Heart left ventricle (tissue), 16 donors: Measurements from ENCODE around the gene STX11. TPM values are rescaled to one million over a fixed set of nuclear protein-coding genes. Genes with fewer than 3 reads are reported as not detected.

ENCODE experiments used
- ATAC-seq, 4 donors: fragments of 200-7000 bp; cut with Tn5 transposase; one replicate each; pipeline ENCODE4 v1.9.1; 2020 to 2022; ENCODE audit warnings: moderate library complexity in 4 of 4, mild to moderate bottlenecking in 3 of 4, moderate number of reproducible peaks in 1 of 4
- DNase-seq, 5 donors: peaks; one replicate each; pipeline ENCODE4 v3.0.0-alpha.2; 2020
- H3K27ac ChIP-seq, 12 donors: fragments of 200-600 bp; sonication (generic) in 4 of 12; one replicate each; pipeline versions ENCODE4 v1.5.0 to v1.8.0; 2016 to 2022; ENCODE audit warnings: mild to moderate bottlenecking in 2 of 12
- H3K27me3 ChIP-seq, 9 donors: fragments of 200-600 bp; sonication (generic) in 2 of 9; one replicate each; pipeline versions ENCODE4 v1.5.1 to v1.8.0; 2016 to 2022; ENCODE audit warnings: mild to moderate bottlenecking in 3 of 9
- H3K36me3 ChIP-seq, 9 donors: fragments of 200-600 bp; sonication (generic) in 2 of 9; one replicate each; pipeline versions ENCODE4 v1.5.0 to v1.8.0; 2018 to 2022; ENCODE audit warnings: mild to moderate bottlenecking in 2 of 9
- H3K4me1 ChIP-seq, 12 donors: fragments of 200-600 bp; sonication (generic) in 4 of 12; one replicate each; pipeline versions ENCODE4 v1.5.0 to v1.8.0; 2016 to 2022; ENCODE audit warnings: mild to moderate bottlenecking in 3 of 12
- H3K4me3 ChIP-seq, 12 donors: fragments of 200-600 bp; sonication (generic) in 4 of 12; one replicate each; pipeline versions ENCODE4 v1.5.0 to v1.8.0; 2017 to 2022; ENCODE audit warnings: mild to moderate bottlenecking in 9 of 12, moderate library complexity in 4 of 12
- H3K9me3 ChIP-seq, 12 donors: fragments of 200-600 bp; sonication (generic) in 4 of 12; one replicate each; pipeline versions ENCODE4 v1.5.0 to v1.8.0; 2016 to 2022; ENCODE audit warnings: mild to moderate bottlenecking in 1 of 12
- CTCF ChIP-seq, 12 donors: fragments of 200-600 bp; sonication (generic) in 4 of 12; IDR thresholded peaks; one replicate each; pipeline versions ENCODE4 v1.5.0 to v1.8.0; 2018 to 2022; ENCODE audit warnings: antibody characterized with exemption in 12 of 12, mild to moderate bottlenecking in 5 of 12
- POLR2A ChIP-seq, 2 donors: fragments of 450-650 bp; IDR thresholded peaks; one replicate each; pipeline ENCODE4 v1.6.1; 2017; ENCODE audit warnings: antibody characterized with exemption in 2 of 2, mild to moderate bottlenecking in 2 of 2, moderate library complexity in 2 of 2
- WGBS, 4 donors: extraction: QIAGEN DNeasy Blood & Tissue Kit in 2 of 4; methylation state at CpG; one replicate each; pipeline versions ENCODE4 v1.1.5 to v1.1.7; 2013 to 2018; 5-methylcytosine and 5-hydroxymethylcytosine counted together
- intact Hi-C, 10 donors: fragments of 100-400 bp; cut with DNase I; formaldehyde crosslinking; loops; one replicate each; pipeline versions ENCODE4 v1.11.1 to v1.14.2; 2022
- polyA plus RNA-seq, 2 donors: library from polyadenylated mRNA; stranded (reverse); fragments of 200-250 nt; gene quantifications; one replicate each; pipeline ENCODE4 v1.2.3, GENCODE V29; 2013
- total RNA-seq, 9 donors: library from RNA; depleted of rRNA in 2 of 9; stranded (reverse); fragments of >200 nt in 2 of 9; fragmentation: NEBNext Ultra II Directional in 3 of 9; extraction: Animal tissue kit (Norgen Biotek cat#: 25700) in 3 of 9; gene quantifications; one replicate each; pipeline versions ENCODE4 v1.1.0 to v1.2.4, GENCODE V29; 2016 to 2023
- donor health status: ischemic (EF 13 %, LVEDD 7.1; RV severe dilation, severe dysfunction).
- donor health status: healthy with polysubstance abuse.
- donor health status: DM: no; HTN: yes; CAD: no.
- donor health status: DM: no; HTN: no; CAD: no.
- donor health status: ischemic (EF 25% LVEDD 6.9; RV normal size, moderate dysfunction).
- donor health status: ischemic (EF 25% LVEDD 5.7; RV mildly dilated, moderate dysfunction).
- donor health status: healthy.
- donor health status: DM: yes; HTN: yes; CAD: no.
- donor health status: ischemic (EF 35%, LVEDD 5.7; RV mildly dilated, moderate dysfunction).
- donor health status: nonischemic (EF 11% LVEDD 7.7; RV severe dilation, severe dysfunction).
- donor health status: DM: yes; HTN: yes; CAD: no.
- donor health status: PGD.
- donor health status: ischemic (EF 29% LVEDD 5.4; RV normal size, mild dysfunction).
- donor health status: nonischemic (EF 23%, LVEDD 6.1; RV moderate dilation, normal function).

STX11 gene
- total and polyA plus RNA-seq, 11 donors, result 4.7 to 21.0 (median 9.0) TPM

- H3K27me3 ChIP-seq, result no peaks in the 10 kb centered on the region
- TF ChIP-seq POLR2A (IDR thresholded peaks at IDR 0.05), result no peak
- no peak for TF ChIP-seq CTCF (IDR thresholded peaks at IDR 0.05)
- peaks cover 0 to 25% (median 13%) of the 10 kb centered on the region in 12 donors for H3K4me1 ChIP-seq
- WGBS, 4 donors, result 57 to 63% (median 62%) methylated on average over 11 of the region's 11 CpGs
- H3K4me3 ChIP-seq, result peak overlapping the region in 9 of 12 donors; percentile 64 to 82 (median 72)
- H3K9me3 ChIP-seq, result peaks cover 0 to 6% (median 0%) of the 10 kb centered on the region in 12 donors
- no peaks in the 10 kb centered on the region for H3K36me3 ChIP-seq
- DNase-seq (no peak), ATAC-seq (no peak)
- H3K27ac ChIP-seq, result peak overlapping the region in 10 of 12 donors; percentile 37 to 100 (median 96)
- intact Hi-C loops, result loop anchor here (1.0 to 10.0 kb wide), 16 partner anchors 45 to 268 kb away; partner anchors contain the start of genes STX11 (in 5 of the 10) and UTRN (in 4 of the 10)
Observed at GRCh38 chr6:144217264-144217663, 66.9 kb downstream of the STX11 start.

- Histone ChIP-seq H3K36me3 (no peaks in the 10 kb centered on the region), H3K4me3 (no peak overlapping the region), H3K27me3 (no peaks in the 10 kb centered on the region), H3K27ac (peak overlapping the region in 6 of 12 donors; percentile 37 to 100 (median 96)), H3K4me1 (peaks cover 0 to 25% (median 13%) of the 10 kb centered on the region in 12 donors), H3K9me3 (peaks cover 0 to 6% (median 0%) of the 10 kb centered on the region in 12 donors)
- intact Hi-C loops, result loop anchor here (1.0 to 10.0 kb wide), 16 partner anchors 45 to 267 kb away; partner anchors contain the start of genes STX11 (in 5 of the 10) and UTRN (in 4 of the 10)
- ATAC-seq (no peak), DNase-seq (no peak)
- TF ChIP-seq CTCF (IDR thresholded peaks at IDR 0.05), result no peak
- TF ChIP-seq POLR2A (IDR thresholded peaks at IDR 0.05), result no peak
Observed at GRCh38 chr6:144217797-144218196, 67.5 kb downstream of the STX11 start.

- intact Hi-C loops, result loop anchor here in 9 of 10 donors (2.0 to 10.0 kb wide), 10 partner anchors 43 to 266 kb away; partner anchors contain the start of genes STX11 (in 1 of the 9) and UTRN (in 1 of the 9)
- peaks cover 0 to under 1% (median 0%) of the 10 kb centered on the region in 12 donors for H3K9me3 ChIP-seq
- 71 to 72% (median 71%) methylated on average over 3 of the region's 3 CpGs for WGBS, 4 donors
- TF ChIP-seq CTCF (IDR thresholded peaks at IDR 0.05) (peak; percentile 51 to 78 (median 60)), POLR2A (IDR thresholded peaks at IDR 0.05) (no peak)
- H3K4me3 ChIP-seq, result no peak overlapping the region
- H3K4me1 ChIP-seq, result peaks cover 0 to 25% (median 13%) of the 10 kb centered on the region in 12 donors
- H3K27me3 ChIP-seq, result no peaks in the 10 kb centered on the region
- ATAC-seq (no peak), DNase-seq (no peak)
- H3K36me3 ChIP-seq, result no peaks in the 10 kb centered on the region
- H3K27ac ChIP-seq, result no peak overlapping the region
Observed at GRCh38 chr6:144219056-144219685, 68.9 kb downstream of the STX11 start.

- peaks cover 0 to 19% (median 9%) of the 10 kb centered on the region in 12 donors for H3K4me1 ChIP-seq
- WGBS, 4 donors, result 83 to 91% (median 88%) methylated on average over 5 of the region's 5 CpGs
- H3K4me3 ChIP-seq, result no peak overlapping the region
- no peaks in the 10 kb centered on the region for H3K36me3 ChIP-seq
- no peak overlapping the region for H3K27ac ChIP-seq
- no peak for ATAC-seq
- H3K9me3 ChIP-seq, result no peaks in the 10 kb centered on the region
- no peaks in the 10 kb centered on the region for H3K27me3 ChIP-seq
- intact Hi-C loops, result loop anchor here in 2 of 10 donors (5.0 to 10.0 kb wide), 2 partner anchors 55 to 62 kb away; no protein-coding TSS in a partner anchor
- no peak for TF ChIP-seq CTCF (IDR thresholded peaks at IDR 0.05)
- no peak for TF ChIP-seq POLR2A (IDR thresholded peaks at IDR 0.05)
- DNase-seq, result no peak
Observed at GRCh38 chr6:144220031-144220790, 69.9 kb downstream of the STX11 start.
